ENCODE results near the gene TPRA1.

DNA sequence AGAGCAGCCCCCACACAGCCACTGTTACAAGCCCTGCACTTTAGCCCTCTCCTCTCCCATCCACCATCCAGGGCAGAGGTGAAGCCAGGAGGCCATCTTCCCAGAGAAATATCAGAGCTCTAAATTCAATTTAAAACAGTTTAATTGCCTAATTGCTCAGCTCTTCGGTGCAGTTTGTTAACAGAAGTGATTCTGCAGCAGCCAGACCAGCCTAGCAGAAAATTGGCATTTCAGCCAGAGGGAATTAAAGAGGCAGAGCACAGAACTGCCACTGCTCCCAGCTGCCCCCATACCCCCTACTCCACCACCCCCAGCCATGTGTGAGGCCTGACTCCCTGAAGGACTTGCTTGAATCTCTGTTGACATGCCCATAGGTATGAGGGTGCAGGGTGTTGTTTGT is 38.5 kb downstream of the TPRA1 start:
- TF ChIP-seq CTCF (conservative IDR thresholded peaks at IDR 0.05 in 1 of 2, IDR thresholded peaks at IDR 0.05 in 1 of 2; ENCODE audit: extremely low read depth in 1 of 2, insufficient read depth in 1 of 2, low read depth in 1 of 2, low read length in 2 of 2) (no peak), EZH2 (IDR thresholded peaks at IDR 0.05; ENCODE audit: borderline replicate concordance, low read length) (no peak)

Measured in mammary epithelial cell (primary cell).